Activated T-cell treated with anti-CD3 and anti-CD28 coated beads, Interleukin-2, amount 50 U/mL, for 24 hours (primary cell): ENCODE results near the gene HK1.

Source experiments
- DNase-seq: peaks from one replicate; pipeline ENCODE4 v3.0.0-alpha.2; 2020
- H3K27ac Mint-ChIP-seq: 2 replicates; pipeline ENCODE4 v1.8.0; 2020; ENCODE audit warnings: mild to moderate bottlenecking, mixed read lengths
- H3K27me3 Mint-ChIP-seq: 2 replicates; pipeline ENCODE4 v1.8.0; 2020; ENCODE audit warnings: mixed read lengths
- H3K36me3 Mint-ChIP-seq: 2 replicates; pipeline ENCODE4 v1.8.0; 2020; ENCODE audit warnings: low read depth, mixed read lengths
- H3K4me1 Mint-ChIP-seq: 2 replicates; pipeline ENCODE4 v1.8.0; 2020; ENCODE audit warnings: low read depth, mixed read lengths
- H3K4me3 Mint-ChIP-seq: 2 replicates; pipeline ENCODE4 v1.8.0; 2020; ENCODE audit warnings: mild to moderate bottlenecking, moderate library complexity, mixed read lengths
- H3K9me3 Mint-ChIP-seq: 2 replicates; pipeline ENCODE4 v1.8.0; 2020; ENCODE audit warnings: mixed read lengths

Gene HK1

DNA sequence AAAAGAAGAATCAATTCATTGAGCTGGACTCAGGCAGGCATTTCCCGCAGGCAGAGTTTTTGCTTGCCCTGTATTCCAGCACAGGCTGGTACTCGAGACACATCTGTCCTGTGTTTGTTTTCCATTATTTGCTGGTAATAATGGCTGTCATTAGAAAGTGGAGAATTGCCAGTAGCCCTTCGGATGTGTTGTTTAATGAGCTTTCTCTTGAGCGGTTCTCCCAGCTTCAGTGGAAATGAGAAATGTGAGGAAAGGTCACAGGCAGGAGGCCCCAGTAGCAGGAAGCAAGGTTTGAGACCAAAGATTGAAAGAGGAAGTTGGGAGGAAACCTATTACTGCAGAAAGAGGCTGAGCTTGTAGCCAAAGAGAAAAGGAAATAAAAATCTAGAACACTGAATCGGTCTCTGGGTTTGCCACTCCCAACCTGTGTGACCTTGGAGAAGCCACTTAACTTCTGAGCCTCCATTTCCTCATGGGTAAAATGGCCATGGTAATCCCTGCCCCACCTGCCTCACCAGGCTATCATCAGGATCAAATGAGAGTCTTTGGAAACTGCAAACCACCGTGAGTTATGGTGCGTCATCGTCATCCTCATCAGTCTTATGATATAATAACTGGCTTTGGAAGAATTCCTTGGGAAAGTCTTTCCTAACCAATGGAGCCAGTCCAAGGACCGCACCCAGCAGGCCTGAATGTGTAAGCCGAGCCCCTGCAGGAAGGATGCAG, 70.7 kb downstream of the HK1 start:
- no peak for DNase-seq
- Mint-ChIP-seq H3K36me3 (peaks cover 92% of the 10 kb centered on the region), H3K4me1 (peaks cover 79% of the 10 kb centered on the region), H3K27me3 (no peaks in the 10 kb centered on the region), H3K9me3 (no peaks in the 10 kb centered on the region), H3K27ac (peak overlapping the region; percentile 88), H3K4me3 (no peak overlapping the region)

DNA sequence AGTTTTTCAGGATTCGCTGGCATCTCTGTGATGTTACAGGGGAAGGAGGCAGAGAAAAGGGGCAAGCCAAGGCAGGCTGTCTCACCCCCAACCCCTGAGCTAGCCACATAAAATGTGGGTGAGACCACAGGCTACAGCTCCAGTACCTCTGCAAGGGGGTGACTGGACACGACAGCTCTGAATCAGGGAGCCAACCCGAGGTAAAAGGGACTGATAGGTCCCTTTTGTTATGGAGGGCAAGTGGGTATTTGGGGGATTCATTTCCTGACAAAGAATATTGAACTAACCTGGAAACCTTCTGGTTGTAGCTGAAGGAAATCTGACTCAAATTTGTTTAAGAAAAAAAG, 71.2 kb downstream of the HK1 start:
- Mint-ChIP-seq H3K27ac (peak overlapping the region; percentile 88), H3K27me3 (no peaks in the 10 kb centered on the region), H3K4me1 (peaks cover 79% of the 10 kb centered on the region), H3K36me3 (peaks cover 92% of the 10 kb centered on the region), H3K9me3 (no peaks in the 10 kb centered on the region), H3K4me3 (no peak overlapping the region)
- no peak for DNase-seq

DNA sequence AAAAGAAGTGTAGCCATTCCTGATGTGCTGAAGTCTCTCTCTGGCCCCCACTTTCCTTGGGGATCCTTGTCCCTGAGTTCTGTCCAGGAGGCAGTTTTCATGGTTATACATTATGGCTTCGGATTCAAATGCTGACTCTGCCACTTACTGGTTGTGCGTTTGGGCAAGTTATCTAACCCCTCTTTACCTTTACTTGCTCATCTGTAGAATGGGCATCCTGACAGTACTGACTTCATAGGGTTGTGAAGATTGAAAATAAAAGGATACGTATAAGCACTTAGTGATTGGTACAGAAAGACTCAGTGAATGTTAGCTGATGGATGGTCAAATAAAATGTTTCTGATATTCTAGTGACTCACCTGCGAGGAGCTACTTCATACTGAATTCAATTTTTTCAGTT, 73.3 kb downstream of the HK1 start:
- H3K4me1 Mint-ChIP-seq = peaks cover 72% of the 10 kb centered on the region
- no peak overlapping the region for H3K4me3 Mint-ChIP-seq
- H3K27ac Mint-ChIP-seq = no peak overlapping the region

GRCh38 chr10:69352569-69353264, 74.4 kb downstream of the HK1 start:
- Mint-ChIP-seq H3K4me3 (no peak overlapping the region), H3K27ac (no peak overlapping the region), H3K9me3 (no peaks in the 10 kb centered on the region), H3K27me3 (no peaks in the 10 kb centered on the region), H3K36me3 (peaks cover 87% of the 10 kb centered on the region), H3K4me1 (peaks cover 75% of the 10 kb centered on the region)
- DNase-seq = no peak

More for the DNA sequence above, 73.3 kb downstream of the HK1 start:
- Mint-ChIP-seq H3K9me3 (no peaks in the 10 kb centered on the region), H3K27me3 (no peaks in the 10 kb centered on the region), H3K36me3 (peaks cover 90% of the 10 kb centered on the region)
- DNase-seq = no peak

DNA sequence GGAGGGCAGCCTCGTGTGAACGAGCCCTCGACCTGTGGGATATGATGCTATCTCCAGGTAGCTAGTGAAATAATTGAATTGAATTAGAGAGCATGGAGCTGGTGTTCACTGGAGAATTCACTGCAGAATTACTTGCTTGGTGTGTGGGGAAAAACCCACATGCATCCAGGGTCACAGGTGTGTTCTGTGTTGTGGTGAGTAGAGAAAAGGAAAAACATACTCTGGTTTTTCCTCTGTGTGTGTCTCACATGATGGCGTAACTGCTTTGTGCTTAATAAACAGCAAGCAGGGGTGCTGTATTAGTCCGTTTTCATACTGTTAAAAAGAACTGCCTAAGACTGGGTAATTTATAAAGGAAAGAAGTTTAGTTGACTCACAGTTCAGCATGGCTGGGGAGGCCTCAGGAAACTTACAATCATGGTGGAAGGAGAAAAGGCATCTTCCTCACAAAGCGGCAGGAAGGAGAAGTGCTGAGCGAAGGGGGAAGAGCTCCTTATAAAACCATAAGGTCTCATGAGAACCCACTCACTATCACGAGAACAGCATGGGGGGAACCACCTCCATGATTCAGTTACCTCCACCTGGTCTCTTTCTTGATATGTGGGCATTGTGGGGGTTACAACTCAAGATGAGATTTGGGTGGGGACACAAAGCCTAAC, 75.8 kb downstream of the HK1 start:
- peaks cover 75% of the 10 kb centered on the region for H3K4me1 Mint-ChIP-seq
- H3K9me3 Mint-ChIP-seq = no peaks in the 10 kb centered on the region
- H3K27ac Mint-ChIP-seq = peak overlapping the region; percentile 85
- peak overlapping the region; percentile 12 for H3K4me3 Mint-ChIP-seq
- H3K36me3 Mint-ChIP-seq = peaks cover 79% of the 10 kb centered on the region
- DNase-seq = no peak
- H3K27me3 Mint-ChIP-seq = no peaks in the 10 kb centered on the region

GRCh38 chr10:69356187-69356586, 77.9 kb downstream of the HK1 start:
- Mint-ChIP-seq H3K27ac (no peak overlapping the region), H3K36me3 (peaks cover 82% of the 10 kb centered on the region), H3K27me3 (no peaks in the 10 kb centered on the region), H3K4me3 (no peak overlapping the region), H3K4me1 (peaks cover 82% of the 10 kb centered on the region), H3K9me3 (no peaks in the 10 kb centered on the region)
- DNase-seq = no peak

- H3K27me3 Mint-ChIP-seq = no peaks in the 10 kb centered on the region
- peaks cover 81% of the 10 kb centered on the region for H3K4me1 Mint-ChIP-seq
- no peaks in the 10 kb centered on the region for H3K9me3 Mint-ChIP-seq
- peaks cover 85% of the 10 kb centered on the region for H3K36me3 Mint-ChIP-seq
- H3K4me3 Mint-ChIP-seq = no peak overlapping the region
- DNase-seq = no peak
- peak overlapping the region; percentile 72 for H3K27ac Mint-ChIP-seq
Observed at GRCh38 chr10:69358148-69358795, 80.0 kb downstream of the HK1 start.

DNA sequence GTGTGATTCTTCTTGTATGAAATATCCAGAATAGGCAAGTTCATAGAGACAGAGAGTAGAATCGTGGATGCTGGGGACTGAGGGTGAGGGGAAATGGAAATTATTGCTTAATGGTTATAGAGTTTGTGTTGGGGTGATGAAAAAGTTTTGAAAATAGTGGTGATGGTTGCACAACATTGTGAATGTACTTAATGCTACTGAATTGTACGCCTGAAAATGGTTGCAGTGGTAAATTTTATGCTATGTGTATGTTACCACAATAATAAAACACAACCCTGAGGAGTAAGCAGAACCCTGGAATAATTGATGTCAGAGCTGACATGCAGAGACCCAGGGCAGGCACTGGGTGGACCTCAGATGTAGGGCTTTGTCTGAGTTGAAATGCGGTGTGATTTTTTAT, 80.9 kb downstream of the HK1 start:
- no peaks in the 10 kb centered on the region for H3K9me3 Mint-ChIP-seq
- H3K27me3 Mint-ChIP-seq = no peaks in the 10 kb centered on the region
- H3K36me3 Mint-ChIP-seq = peaks cover 85% of the 10 kb centered on the region
- H3K4me1 Mint-ChIP-seq = peaks cover 76% of the 10 kb centered on the region
- DNase-seq = no peak
- no peak overlapping the region for H3K4me3 Mint-ChIP-seq
- H3K27ac Mint-ChIP-seq = peak overlapping the region; percentile 72

- Mint-ChIP-seq H3K27me3 (no peaks in the 10 kb centered on the region), H3K4me3 (no peak overlapping the region), H3K36me3 (peaks cover 85% of the 10 kb centered on the region), H3K4me1 (peaks cover 72% of the 10 kb centered on the region), H3K27ac (peak overlapping the region; percentile 72), H3K9me3 (no peaks in the 10 kb centered on the region)
- DNase-seq = no peak
Observed at GRCh38 chr10:69359594-69359993, 81.3 kb downstream of the HK1 start.

DNA sequence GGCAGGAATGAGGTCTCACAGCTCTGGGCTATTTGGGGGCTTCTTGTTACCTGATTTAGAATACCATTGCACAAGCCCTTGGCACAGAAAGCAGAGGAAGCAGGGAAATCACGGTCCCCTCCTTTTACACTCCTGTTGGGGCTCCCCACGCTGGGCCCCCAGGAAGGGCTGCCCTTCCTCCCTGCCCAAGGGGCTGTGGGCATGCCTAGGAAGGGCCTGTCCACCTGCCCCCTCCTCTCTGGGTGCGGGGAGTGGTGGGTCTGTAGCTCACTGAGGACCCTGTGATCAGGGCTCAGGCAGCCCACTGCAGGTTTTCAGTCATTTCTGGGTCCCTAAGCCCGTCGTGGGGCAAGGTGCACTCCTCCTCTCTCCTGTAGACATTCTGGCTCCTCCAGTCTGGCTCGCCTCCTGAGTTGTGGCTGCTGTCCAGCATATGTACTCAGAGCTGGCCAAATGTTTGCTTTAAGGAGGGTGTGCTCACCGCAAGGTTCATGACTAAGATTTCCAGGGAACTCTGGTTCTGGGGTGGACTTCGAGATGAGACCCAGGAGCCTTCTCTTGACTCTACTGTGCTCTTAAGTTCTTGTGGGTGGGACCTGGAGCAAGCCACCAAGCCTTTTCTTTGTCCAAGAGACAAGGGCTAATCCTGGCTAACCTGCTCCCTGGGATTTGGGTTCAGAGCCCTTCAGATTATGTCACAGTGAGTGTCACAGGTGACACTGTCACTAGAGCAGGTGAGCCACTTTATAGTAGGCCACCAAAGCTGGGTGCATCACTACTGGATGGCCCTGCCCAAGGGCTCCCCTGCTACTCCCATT, 82.4 kb downstream of the HK1 start:
- no peaks in the 10 kb centered on the region for H3K27me3 Mint-ChIP-seq
- peaks cover 68% of the 10 kb centered on the region for H3K4me1 Mint-ChIP-seq
- peak overlapping the region; percentile 72 for H3K27ac Mint-ChIP-seq
- peaks cover 87% of the 10 kb centered on the region for H3K36me3 Mint-ChIP-seq
- H3K9me3 Mint-ChIP-seq = no peaks in the 10 kb centered on the region
- H3K4me3 Mint-ChIP-seq = no peak overlapping the region
- no peak for DNase-seq

- Mint-ChIP-seq H3K9me3 (no peaks in the 10 kb centered on the region), H3K27ac (peak overlapping the region; percentile 50), H3K4me1 (peaks cover 62% of the 10 kb centered on the region), H3K27me3 (no peaks in the 10 kb centered on the region), H3K36me3 (peaks cover 87% of the 10 kb centered on the region), H3K4me3 (no peak overlapping the region)
- no peak for DNase-seq
Observed at GRCh38 chr10:69361303-69361614, 83.0 kb downstream of the HK1 start.

- DNase-seq = no peak
- Mint-ChIP-seq H3K27ac (peak overlapping the region; percentile 26), H3K4me1 (peaks cover 52% of the 10 kb centered on the region), H3K9me3 (no peaks in the 10 kb centered on the region), H3K36me3 (peaks cover 90% of the 10 kb centered on the region), H3K27me3 (no peaks in the 10 kb centered on the region), H3K4me3 (no peak overlapping the region)
Observed at GRCh38 chr10:69362471-69362954, 84.2 kb downstream of the HK1 start.

DNA sequence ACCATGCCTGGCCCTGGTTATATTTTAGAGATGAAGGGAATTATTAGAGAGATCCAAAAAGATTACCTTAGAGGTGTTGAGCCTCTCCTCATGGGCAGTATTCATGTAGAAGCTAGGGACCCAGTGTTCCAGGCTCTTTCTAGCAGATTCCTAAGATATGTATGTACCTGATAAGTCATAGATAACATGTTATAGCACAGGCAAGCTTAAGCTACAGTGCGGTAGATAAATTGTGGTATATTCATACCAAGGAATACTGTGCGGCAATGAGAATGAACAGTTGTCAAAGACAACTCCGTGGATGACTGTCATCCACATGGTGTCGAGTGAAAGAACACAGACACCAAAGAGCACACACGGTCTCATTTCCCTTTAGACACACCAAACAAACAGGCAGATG, 85.4 kb downstream of the HK1 start:
- H3K9me3 Mint-ChIP-seq = no peaks in the 10 kb centered on the region
- peaks cover 94% of the 10 kb centered on the region for H3K36me3 Mint-ChIP-seq
- DNase-seq = no peak
- H3K4me1 Mint-ChIP-seq = peaks cover 40% of the 10 kb centered on the region
- no peaks in the 10 kb centered on the region for H3K27me3 Mint-ChIP-seq
- peak overlapping the region; percentile 27 for H3K27ac Mint-ChIP-seq
- H3K4me3 Mint-ChIP-seq = no peak overlapping the region
